B cell (primary cell): ENCODE results near the gene BEAN1. TPM values are rescaled to one million over a fixed set of nuclear protein-coding genes. Genes with fewer than 3 reads are reported as not detected.

Experiments
- ATAC-seq: fragments of 200-7000 bp; cut with Tn5 transposase; one replicate; pipeline ENCODE4 v1.10.0; 2021; ENCODE audit warnings: low read depth, mild to moderate bottlenecking, moderate number of reproducible peaks, moderate library complexity
- CTCF ChIA-PET: fragments of 350-600 bp; sonication (Branson Sonifier 250); formaldehyde crosslinking; loops from one replicate; lab custom pipeline; 2021; ENCODE audit warnings: antibody characterized with exemption, inconsistent platforms; lab: Charles Lee
- POLR2A ChIA-PET: fragments of 350-600 bp; sonication (Branson Sonifier 250); formaldehyde crosslinking; loops from one replicate; lab custom pipeline; 2021; ENCODE audit warnings: antibody characterized with exemption; lab: Charles Lee
- DNase-seq: peaks from one replicate; pipeline ENCODE4 v3.0.0; 2013
- H2AFZ ChIP-seq: 2 replicates; pipeline ENCODE4 v1.6.1; 2012; ENCODE audit warnings: mild to moderate bottlenecking, low read depth, low read length; ENCODE audit not compliant: insufficient read depth, poor library complexity, severe bottlenecking
- H3K27ac ChIP-seq, 2 donors: 1 replicate in 1 of 2; 2 replicates in 1 of 2; pipeline ENCODE4 v1.5.1; 2012 to 2013; ENCODE audit warnings: low read length in 2 of 2, mild to moderate bottlenecking in 2 of 2, moderate library complexity in 1 of 2
- H3K27me3 ChIP-seq, 4 experiments: fragments of 200-600 bp in 1 of 4; sonication (generic) in 1 of 4; replicated peaks in 1 of 4; 1 replicate in 2 of 4; 2 replicates in 2 of 4; pipeline versions ENCODE4 v1.6.1 to v1.7.0; 2013 to 2016; ENCODE audit warnings: low read length in 3 of 4, mild to moderate bottlenecking in 2 of 4, mixed read lengths in 1 of 4, moderate library complexity in 1 of 4; ENCODE audit not compliant: insufficient read depth in 4 of 4, control insufficient read depth in 3 of 4; ENCODE audit errors: control extremely low read depth in 1 of 4
- H3K36me3 ChIP-seq, 2 experiments: replicated peaks in 1 of 2; 1 replicate in 1 of 2; 2 replicates in 1 of 2; pipeline versions ENCODE4 v1.6.1 to v1.7.1; 2013; ENCODE audit warnings: low read length in 1 of 2; ENCODE audit not compliant: insufficient read depth in 2 of 2, control insufficient read depth in 1 of 2; ENCODE audit errors: control extremely low read depth in 1 of 2, extremely low read depth in 1 of 2
- H3K4me1 ChIP-seq, 2 donors: fragments of 200-600 bp in 1 of 2; sonication (generic) in 1 of 2; 1 replicate in 1 of 2; 2 replicates in 1 of 2; pipeline versions ENCODE4 v1.5.1 to v1.6.1; 2013 to 2017; ENCODE audit warnings: low read length in 2 of 2; ENCODE audit not compliant: control insufficient read depth in 2 of 2, insufficient read depth in 2 of 2
- H3K4me2 ChIP-seq: replicated peaks from 2 replicates; pipeline ENCODE3; 2012; ENCODE audit warnings: mild to moderate bottlenecking, low read depth, low read length; ENCODE audit not compliant: poor library complexity, severe bottlenecking
- H3K4me3 ChIP-seq, 5 experiments: fragments of 200-600 bp in 1 of 5; sonication (generic) in 1 of 5; 1 replicate in 3 of 5; 2 replicates in 2 of 5; pipeline versions ENCODE4 v1.5.1 to v1.7.0; 2011 to 2016; ENCODE audit warnings: low read length in 4 of 5, mild to moderate bottlenecking in 4 of 5, low read depth in 2 of 5, control low read depth in 1 of 5, moderate library complexity in 1 of 5; ENCODE audit not compliant: insufficient read depth in 1 of 5; ENCODE audit errors: control extremely low read depth in 1 of 5, extremely low read depth in 1 of 5
- H3K79me2 ChIP-seq: fragments of 200-600 bp; sonication (generic); one replicate; pipeline ENCODE4 v1.6.0; 2016; ENCODE audit warnings: low read length; ENCODE audit not compliant: control insufficient read depth, insufficient read depth
- H3K9ac ChIP-seq: fragments of 200-600 bp; sonication (generic); 2 replicates; pipeline ENCODE4 v1.6.1; 2017; ENCODE audit warnings: mild to moderate bottlenecking, low read length, moderate library complexity
- H3K9me3 ChIP-seq, 3 donors: one replicate each; pipeline versions ENCODE4 v1.6.1 to v1.7.1; 2013; ENCODE audit warnings: low read length in 2 of 3; ENCODE audit not compliant: control insufficient read depth in 2 of 3, insufficient read depth in 1 of 3; ENCODE audit errors: control extremely low read depth in 1 of 3
- H4K20me1 ChIP-seq: 2 replicates; pipeline ENCODE4 v1.6.0; 2012; ENCODE audit warnings: mild to moderate bottlenecking, low read length; ENCODE audit not compliant: insufficient read depth, control insufficient read depth, poor library complexity, severe bottlenecking
- H3K27ac Mint-ChIP-seq: one replicate; pipeline ENCODE4 v1.8.0; 2021; ENCODE audit warnings: mixed read lengths
- H3K27me3 Mint-ChIP-seq: one replicate; pipeline ENCODE4 v1.8.0; 2021; ENCODE audit warnings: mixed read lengths
- H3K4me1 Mint-ChIP-seq: one replicate; pipeline ENCODE4 v1.8.0; 2021; ENCODE audit warnings: mixed read lengths
- H3K4me3 Mint-ChIP-seq: one replicate; pipeline ENCODE4 v1.8.0; 2021; ENCODE audit warnings: mixed read lengths
- H3K9me3 Mint-ChIP-seq: one replicate; pipeline ENCODE4 v1.8.0; 2022; ENCODE audit warnings: mixed read lengths; ENCODE audit not compliant: insufficient read depth
- CTCF ChIP-seq: fragments of 200-600 bp; IDR thresholded peaks from one replicate; pipeline ENCODE4 v1.8.0; 2022; ENCODE audit warnings: antibody characterized with exemption, mild to moderate bottlenecking
- EZH2 ChIP-seq: IDR thresholded peaks from 2 replicates; pipeline ENCODE4 v1.6.1; 2012; ENCODE audit warnings: borderline replicate concordance, low read depth, mild to moderate bottlenecking, moderate library complexity, low read length; ENCODE audit not compliant: insufficient read depth, poor library complexity, severe bottlenecking
- WGBS: methylation state at CpG from one replicate; pipeline ENCODE4 v1.1.5; 2013; ENCODE audit warnings: missing lambda C conversion rate; ENCODE audit not compliant: insufficient coverage; 5-methylcytosine and 5-hydroxymethylcytosine counted together
- intact Hi-C: fragments of 100-400 bp; cut with micrococcal nuclease; formaldehyde crosslinking; loops from one replicate; pipeline ENCODE4 v1.10.0; 2022
- polyA plus RNA-seq: library from polyadenylated mRNA; depleted of rRNA; stranded (reverse); fragments of >200 nt; gene quantifications from 2 replicates; pipeline ENCODE4 v1.2.3, GENCODE V29; 2012
- total RNA-seq, 2 donors: library from RNA; stranded (reverse); fragments of 120-200 nt in 1 of 2; gene quantifications; 1 replicate in 1 of 2; 2 replicates in 1 of 2; pipeline versions ENCODE4 v1.2.3 to v1.2.4, GENCODE V29; 2013 to 2022

The BEAN1 gene
- total and polyA plus RNA-seq, 2 donors (not counting 1 experiment from before 2014, with no cell fraction given) = not detected

GRCh38 chr16:66454751-66455150, 27.7 kb downstream of the BEAN1 start:
- Histone ChIP-seq H4K20me1 (no peaks in the 10 kb centered on the region), H3K4me3 (no peak overlapping the region), H3K27ac (no peak overlapping the region), H3K4me2 (no peak overlapping the region), H3K9me3 (no peaks in the 10 kb centered on the region), H3K9ac (no peak overlapping the region), H3K4me1 (no peaks in the 10 kb centered on the region), H2AFZ (no peak overlapping the region), H3K79me2 (no peaks in the 10 kb centered on the region), H3K27me3 (peaks cover 0 to 8% (median 1%) of the 10 kb centered on the region in 4 experiments), H3K36me3 (no peaks in the 10 kb centered on the region)
- no peak for ATAC-seq
- no peak for TF ChIP-seq EZH2
- TF ChIP-seq CTCF = no peak
- CTCF ChIA-PET = interaction anchor here (0.8 to 2.5 kb wide), 4 partner anchors 8 to 196 kb away, joined by 3 to 8 read pairs (median 4); no protein-coding TSS in a partner anchor
- intact Hi-C loops = no loop called here
- POLR2A ChIA-PET = no interaction called here
- no peak for DNase-seq
- Mint-ChIP-seq H3K4me3 (no peak overlapping the region), H3K9me3 (no peaks in the 10 kb centered on the region), H3K27ac (no peak overlapping the region), H3K4me1 (no peaks in the 10 kb centered on the region), H3K27me3 (peaks cover 20% of the 10 kb centered on the region)
- no CpG with 5 or more reads among the region's 1 CpG for WGBS

- intact Hi-C loops = no loop called here
- Histone ChIP-seq H3K27me3 (peaks cover 0 to 17% (median 6%) of the 10 kb centered on the region in 4 experiments), H3K9me3 (no peaks in the 10 kb centered on the region), H3K9ac (no peak overlapping the region), H4K20me1 (no peaks in the 10 kb centered on the region), H3K4me1 (no peaks in the 10 kb centered on the region), H3K4me3 (no peak overlapping the region), H3K27ac (no peak overlapping the region), H2AFZ (no peak overlapping the region), H3K4me2 (no peak overlapping the region), H3K79me2 (no peaks in the 10 kb centered on the region), H3K36me3 (no peaks in the 10 kb centered on the region)
- Mint-ChIP-seq H3K27me3 (peaks cover 29% of the 10 kb centered on the region), H3K9me3 (no peaks in the 10 kb centered on the region), H3K4me3 (no peak overlapping the region), H3K4me1 (no peaks in the 10 kb centered on the region), H3K27ac (no peak overlapping the region)
- no CpG with 5 or more reads among the region's 1 CpG for WGBS
- TF ChIP-seq CTCF = no peak
- TF ChIP-seq EZH2 = no peak
- ATAC-seq (no peak), DNase-seq (no peak)
- ChIA-PET CTCF (interaction anchor here (1.6 to 2.5 kb wide), 2 partner anchors 21 to 50 kb away, joined by 4 to 8 read pairs; no protein-coding TSS in a partner anchor), POLR2A (no interaction called here)
These were observed 28.9 kb downstream of the BEAN1 start for GRCh38 chr16:66455970-66456369.
